RPMI7951 (cell line): ENCODE data around the gene MAD1L1. TPM values are rescaled to one million over a fixed set of nuclear protein-coding genes. Genes with fewer than 3 reads are reported as not detected.

ENCODE experiments used
- DNase-seq: peaks from one replicate; pipeline ENCODE4 v3.0.0-alpha.2; 2012; ENCODE audit warnings: low read depth
- total RNA-seq: library from RNA; depleted of rRNA; stranded (reverse); fragments of >200 nt; shearing (Covaris generic); gene quantifications from 2 replicates; pipeline ENCODE4 v1.2.3, GENCODE V29; 2014

The MAD1L1 gene
- total RNA-seq, 1 experiment from 2014 or later, result 133 TPM

DNA sequence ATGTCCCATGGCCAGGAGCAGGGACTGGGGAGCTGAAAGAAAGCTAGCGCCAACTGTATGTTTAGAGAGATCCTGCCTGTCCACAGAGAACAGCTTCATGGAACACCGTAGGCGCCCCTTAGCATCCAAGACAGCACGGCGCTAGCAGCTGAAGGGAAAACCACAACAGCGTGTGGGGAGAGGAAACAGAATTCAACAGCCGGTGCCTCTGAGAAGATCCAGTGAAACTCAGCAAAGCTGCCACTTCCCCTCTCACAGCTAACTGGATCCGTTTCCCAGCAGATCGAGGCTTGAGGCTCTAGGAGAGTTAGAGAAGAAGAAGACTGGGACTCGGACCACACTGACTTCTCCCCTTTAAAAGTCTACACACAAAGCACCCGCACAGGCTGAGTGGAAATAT, 145.0 kb downstream of the MAD1L1 start:
- DNase-seq, result no peak

DNA sequence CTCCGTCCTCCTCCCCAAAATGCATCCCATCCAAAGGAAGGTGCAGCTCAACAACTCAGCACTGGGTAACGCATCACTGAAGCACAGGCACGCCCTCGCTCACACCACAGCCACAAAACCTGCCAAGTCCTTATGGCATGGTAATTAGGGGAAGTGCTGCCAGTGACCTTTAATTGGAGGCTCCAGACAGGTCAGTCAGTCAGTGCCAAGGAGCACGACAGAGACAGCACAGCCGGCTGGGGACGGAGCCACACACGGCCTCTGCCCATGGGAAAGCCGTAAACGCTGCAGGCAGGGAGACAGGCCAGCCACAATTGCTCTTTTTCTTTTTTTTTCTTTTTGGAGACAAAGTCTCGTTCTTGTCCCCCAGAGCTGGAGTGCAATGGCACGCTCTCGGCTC, 146.5 kb downstream of the MAD1L1 start:
- DNase-seq, result no peak

- DNase-seq, result no peak
These were observed 146.9 kb downstream of the MAD1L1 start for GRCh38 chr7:2085804-2086203.

DNA sequence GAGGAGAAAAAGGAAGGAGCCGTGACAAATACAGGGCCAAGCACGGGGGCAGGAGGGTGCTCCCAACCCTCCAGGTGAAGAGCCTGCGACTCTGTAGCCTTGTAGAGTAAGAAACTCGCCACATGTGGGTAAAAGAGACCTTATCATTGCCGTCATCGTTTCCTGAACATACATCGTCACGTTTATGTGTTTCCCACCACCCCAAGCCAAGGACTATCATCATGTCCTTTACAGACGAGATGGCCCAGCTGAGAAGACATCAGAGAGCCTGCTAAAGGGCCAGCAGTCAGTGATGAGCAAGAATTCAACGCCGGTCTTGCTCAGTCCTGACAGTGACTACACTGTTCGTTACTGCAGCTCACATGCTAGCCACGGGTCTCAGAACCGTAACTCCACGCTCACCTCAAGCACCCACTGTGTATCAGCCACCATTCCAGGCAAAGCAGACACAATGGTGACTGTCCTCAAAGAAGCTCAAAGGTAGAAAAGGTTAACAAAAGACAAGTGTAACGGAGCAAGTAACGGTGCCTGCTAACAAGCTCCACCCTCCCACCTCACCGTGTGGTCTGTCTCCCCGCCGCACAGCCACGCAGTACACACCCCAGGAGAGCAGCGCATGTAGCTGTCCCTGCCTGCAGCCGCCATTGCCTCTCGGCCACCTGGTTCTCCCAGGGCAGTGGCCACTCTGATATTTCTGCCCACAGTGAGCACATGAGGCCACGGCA, 147.8 kb downstream of the MAD1L1 start:
- DNase-seq, result no peak

GRCh38 chr7:2084331-2084730, 148.4 kb downstream of the MAD1L1 start:
- no peak for DNase-seq

DNA sequence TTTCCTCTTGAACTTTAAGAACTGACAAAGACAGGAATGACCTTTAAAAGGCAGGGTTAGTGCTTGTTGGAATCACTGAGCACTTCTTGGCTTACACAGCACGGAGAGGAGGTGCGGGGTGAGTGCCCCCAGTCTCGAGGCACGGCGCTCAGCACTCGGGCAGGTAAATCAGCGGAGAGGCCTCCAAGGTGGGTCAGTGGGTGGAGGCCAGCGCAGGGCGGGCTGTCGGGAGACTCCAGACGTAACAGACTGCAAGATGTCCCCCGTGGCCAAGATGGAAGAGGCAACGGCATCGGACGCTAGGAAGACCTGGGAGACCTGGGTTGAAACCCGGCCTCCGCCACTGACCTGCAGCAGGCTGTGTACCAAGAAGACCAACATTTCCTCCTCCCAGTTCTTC, 149.4 kb downstream of the MAD1L1 start:
- no peak for DNase-seq

DNA sequence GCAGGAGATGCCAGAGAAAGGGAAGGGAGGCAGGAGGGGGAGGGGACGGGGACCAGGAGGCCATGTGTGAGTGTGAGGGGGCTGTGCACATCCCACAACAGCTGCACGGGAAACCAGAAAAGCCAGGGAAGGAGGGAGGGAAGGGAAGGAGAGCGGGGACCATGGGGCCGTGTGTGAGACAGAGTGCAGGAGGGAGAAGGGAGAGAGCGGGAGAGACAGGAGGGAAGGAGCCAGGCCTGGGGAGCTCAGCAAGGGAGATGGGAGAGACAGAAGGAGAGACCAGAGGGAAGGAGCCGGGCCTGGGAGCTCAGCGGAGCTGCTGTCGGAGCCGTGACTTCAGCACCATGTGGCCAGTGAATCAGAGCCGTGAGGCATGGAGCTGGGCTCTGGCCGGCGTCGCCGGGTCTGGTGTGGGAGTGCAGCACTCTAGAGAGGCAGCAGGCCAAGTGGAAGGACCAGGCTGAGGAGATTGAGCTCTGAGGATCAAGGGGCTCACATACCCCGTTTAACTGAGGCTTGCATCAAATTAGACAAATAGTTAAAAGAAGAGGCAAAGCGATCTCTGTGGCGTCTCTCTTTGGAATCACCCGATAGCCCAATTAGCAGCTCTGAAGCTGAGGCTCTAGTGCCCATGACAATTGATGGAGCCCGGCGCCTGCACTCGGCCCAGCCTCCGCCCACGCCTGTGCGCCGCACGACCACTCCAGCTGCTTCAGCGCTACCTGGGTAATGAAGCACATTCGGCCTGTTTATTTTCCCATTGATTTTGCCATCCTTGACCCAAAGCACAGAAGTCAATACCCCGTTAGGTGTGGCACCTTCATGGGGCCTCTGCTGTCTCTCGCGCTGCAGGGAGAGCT, 150.4 kb downstream of the MAD1L1 start:
- DNase-seq, result no peak

- no peak for DNase-seq
These were observed 151.1 kb downstream of the MAD1L1 start for GRCh38 chr7:2081526-2082135.

DNA sequence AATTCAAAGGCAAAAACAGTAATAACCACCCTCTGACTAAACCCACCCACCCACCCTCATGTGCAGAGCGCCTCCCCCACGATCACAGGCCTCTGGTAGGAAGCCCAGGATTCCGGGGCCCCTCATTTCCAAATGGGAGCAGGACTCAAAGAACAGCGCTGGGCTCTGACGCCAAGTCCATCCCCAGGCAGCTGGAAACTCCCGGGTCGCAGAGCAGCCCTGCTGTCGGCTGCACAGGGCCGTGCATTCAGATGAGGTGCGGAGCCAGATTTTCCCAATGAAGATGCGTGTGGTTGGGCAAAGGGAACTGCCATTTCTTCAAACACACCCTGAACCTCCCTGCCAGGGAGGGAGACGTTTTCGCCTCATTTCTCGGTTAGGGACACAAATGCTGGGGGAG, 152.3 kb downstream of the MAD1L1 start:
- DNase-seq, result no peak

GRCh38 chr7:2080060-2080387, 152.7 kb downstream of the MAD1L1 start:
- no peak for DNase-seq

- no peak for DNase-seq
These were observed 153.2 kb downstream of the MAD1L1 start for GRCh38 chr7:2079332-2080059.

DNA sequence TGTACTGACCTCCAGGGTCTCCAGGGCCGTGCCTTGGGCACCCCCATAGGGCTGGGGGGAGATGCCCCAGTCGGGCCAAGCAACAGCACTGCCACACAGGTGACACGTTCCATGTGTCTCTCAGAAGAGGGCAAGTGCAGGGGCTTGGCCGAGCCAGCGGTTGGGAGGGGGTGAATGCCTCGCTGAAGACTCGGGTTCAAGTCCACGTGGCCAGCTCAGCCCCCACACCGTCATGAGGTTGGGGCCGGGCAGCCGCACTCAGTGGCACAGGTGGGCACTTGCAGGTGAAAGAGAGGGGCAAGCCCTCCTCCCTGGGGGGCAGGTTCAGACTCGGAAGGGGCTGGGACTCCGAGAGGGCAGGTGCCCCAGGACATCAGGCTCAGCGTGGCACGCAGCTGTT, 153.8 kb downstream of the MAD1L1 start:
- DNase-seq, result no peak

DNA sequence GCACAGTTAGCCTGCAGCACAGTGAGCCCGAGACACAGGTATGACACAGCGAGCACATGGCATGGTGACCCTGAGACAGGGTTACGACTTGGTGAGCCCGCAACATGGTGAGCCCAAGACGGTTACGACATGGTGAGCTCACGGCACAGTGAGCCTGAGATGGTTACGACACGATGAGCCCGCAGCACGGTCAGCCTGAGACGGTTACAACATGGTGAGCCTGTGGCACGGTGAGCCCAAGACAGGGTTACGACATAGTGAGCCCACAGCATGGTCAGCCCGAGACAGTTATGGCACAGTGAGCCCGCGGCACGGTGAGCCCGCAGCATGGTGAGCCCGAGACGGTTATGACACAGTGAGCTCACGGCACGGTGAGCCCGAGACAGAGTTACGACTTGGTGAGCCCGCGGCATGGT, 156.1 kb downstream of the MAD1L1 start:
- no peak for DNase-seq

DNA sequence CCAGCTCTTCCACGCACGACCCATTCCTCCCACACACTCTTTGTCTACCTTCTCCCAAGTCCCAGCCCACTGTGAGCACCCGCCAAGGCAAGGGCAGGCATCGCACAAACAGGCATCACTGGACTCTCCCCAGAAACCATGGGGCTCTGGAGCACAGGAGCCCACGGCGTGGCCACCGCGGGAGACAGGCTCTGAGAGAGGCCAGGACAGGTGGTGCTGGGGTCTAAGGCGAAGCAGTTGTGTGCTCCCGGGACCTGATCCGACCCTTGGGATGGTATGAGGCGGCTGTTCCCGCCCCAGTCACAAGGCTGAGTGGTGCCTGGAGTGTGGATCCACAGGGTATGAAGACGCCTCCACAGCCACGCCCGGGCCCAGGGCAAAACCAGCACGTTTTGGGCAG, 156.9 kb downstream of the MAD1L1 start:
- no peak for DNase-seq

- DNase-seq, result no peak
These were observed 158.1 kb downstream of the MAD1L1 start for GRCh38 chr7:2074691-2075090.

DNA sequence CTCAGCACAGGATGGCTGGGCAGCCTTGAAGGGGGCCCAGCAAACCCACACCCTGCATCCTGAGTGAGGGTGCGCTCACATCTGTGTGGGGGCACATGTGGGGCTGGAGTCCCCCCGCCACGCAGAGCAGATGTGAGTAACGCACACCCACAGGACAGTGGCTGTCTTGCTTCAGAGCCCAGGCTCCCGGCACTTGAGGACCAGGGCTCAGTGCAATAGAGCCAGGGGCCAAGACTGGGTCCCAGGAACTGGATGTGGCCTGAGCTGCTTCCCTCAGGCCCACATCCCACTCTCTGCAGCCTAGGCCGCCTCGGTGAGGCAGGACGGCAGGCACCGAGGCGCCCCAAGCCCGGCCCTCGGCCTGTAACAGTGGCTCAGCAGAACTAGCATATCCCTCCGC, 159.9 kb downstream of the MAD1L1 start:
- DNase-seq, result no peak

DNA sequence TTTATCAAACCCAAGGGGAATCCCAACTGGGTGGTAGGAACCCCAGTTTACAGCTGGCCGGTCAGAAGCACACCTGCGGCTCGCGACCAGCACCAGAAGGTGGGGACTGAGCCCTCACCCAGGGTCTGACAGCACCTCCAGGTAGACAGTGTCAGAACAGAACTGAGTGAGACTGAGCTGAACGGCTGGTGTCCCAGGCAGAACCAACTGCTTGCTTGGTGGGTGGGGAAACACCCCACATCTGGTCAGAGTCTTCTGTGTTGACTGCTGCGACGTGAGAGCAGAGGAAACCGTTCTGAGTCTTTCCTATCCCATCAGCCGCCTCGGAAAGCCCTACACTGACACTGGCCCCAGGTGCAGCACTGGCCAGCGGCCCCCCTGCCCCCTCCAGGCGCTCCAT, 160.7 kb downstream of the MAD1L1 start:
- no peak for DNase-seq

DNA sequence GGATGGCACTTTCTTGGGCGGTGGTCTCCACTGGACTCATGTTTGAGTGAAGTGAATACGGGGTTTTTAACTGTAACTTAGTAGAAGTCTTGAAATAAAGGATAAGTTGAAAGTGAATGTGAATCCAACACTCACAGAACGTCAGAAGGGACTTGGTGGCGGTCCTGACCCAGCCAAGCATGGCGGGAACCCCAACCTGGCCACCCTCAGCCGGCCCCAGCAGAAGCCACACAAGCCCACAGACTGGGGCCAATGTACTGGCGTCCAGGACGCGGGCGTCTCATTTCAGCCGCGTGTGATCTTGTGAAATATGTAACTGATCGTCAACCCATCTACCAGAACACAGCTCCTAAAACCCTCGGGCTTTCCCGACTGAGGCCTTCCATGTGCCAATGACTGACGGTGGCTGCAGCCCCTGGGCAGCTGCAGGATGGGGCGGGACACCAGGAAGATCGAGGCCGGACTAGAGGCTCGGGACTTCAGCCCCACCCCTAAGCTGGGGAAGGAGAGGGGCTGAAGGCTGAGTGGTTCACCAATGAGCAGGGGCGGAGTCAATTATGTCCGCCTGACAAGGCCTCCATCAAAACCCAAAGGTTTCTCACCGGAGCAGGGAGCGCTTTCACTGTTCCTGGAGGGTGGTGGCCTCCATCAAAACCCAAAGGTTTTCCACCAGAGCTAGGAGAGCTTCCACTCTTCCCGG, 161.5 kb downstream of the MAD1L1 start:
- no peak for DNase-seq

GRCh38 chr7:2070151-2070763, 162.5 kb downstream of the MAD1L1 start:
- no peak for DNase-seq

GRCh38 chr7:2069472-2069860, 163.3 kb downstream of the MAD1L1 start:
- no peak for DNase-seq
